UCSD-AML1 (cell line): Measurements from ENCODE around the gene CAMK1G.

Experiments used
- DNase-seq: peaks from one replicate; lab custom pipeline; 2025; ENCODE audit not compliant: unreplicated experiment; lab: John Stamatoyannopoulos, UW

The CAMK1G gene

GRCh38 chr1:209583408-209583807 is at the start of gene CAMK1G:
TSS of gene CAMK1G (plus strand) at chr1:209583714. CDS start at chr1:209594984, 11,270 bp downstream.
- no peak for DNase-seq

GRCh38 chr1:209534496-209535250 is 48.8 kb upstream of the CAMK1G start:
- DNase-seq: no peak

GRCh38 chr1:209536843-209537242 is 46.7 kb upstream of the CAMK1G start:
- no peak for DNase-seq

GRCh38 chr1:209537336-209538114 is 46.0 kb upstream of the CAMK1G start:
- no peak for DNase-seq

- DNase-seq: no peak
These were observed 43.9 kb upstream of the CAMK1G start for GRCh38 chr1:209539576-209539975.

GRCh38 chr1:209542585-209542984 is 40.9 kb upstream of the CAMK1G start:
- no peak for DNase-seq

- no peak for DNase-seq
These were observed 39.4 kb upstream of the CAMK1G start for GRCh38 chr1:209544098-209544497.

- DNase-seq: no peak
These were observed 38.1 kb upstream of the CAMK1G start for GRCh38 chr1:209545423-209545822.

GRCh38 chr1:209546390-209547085 is 37.0 kb upstream of the CAMK1G start:
- DNase-seq: no peak

- no peak for DNase-seq
These were observed 35.9 kb upstream of the CAMK1G start for GRCh38 chr1:209547626-209548025.

- no peak for DNase-seq
These were observed 33.9 kb upstream of the CAMK1G start for GRCh38 chr1:209549443-209550205.

- DNase-seq: no peak
These were observed 33.0 kb upstream of the CAMK1G start for GRCh38 chr1:209550519-209550918.

GRCh38 chr1:209552406-209553264 is 30.9 kb upstream of the CAMK1G start:
- DNase-seq: no peak

GRCh38 chr1:209554761-209555611 is 28.5 kb upstream of the CAMK1G start:
- no peak for DNase-seq

- no peak for DNase-seq
These were observed 27.3 kb upstream of the CAMK1G start for GRCh38 chr1:209556162-209556690.

GRCh38 chr1:209557221-209557620 is 26.3 kb upstream of the CAMK1G start:
- no peak for DNase-seq

- DNase-seq: no peak
These were observed 23.0 kb upstream of the CAMK1G start for GRCh38 chr1:209560529-209560928.

- DNase-seq: no peak
These were observed 22.6 kb upstream of the CAMK1G start for GRCh38 chr1:209560952-209561351.

- DNase-seq: no peak
These were observed 22.0 kb upstream of the CAMK1G start for GRCh38 chr1:209561532-209561931.
